Measurements from ENCODE around the gene GPRC5B.
A peak's percentile ranks its signal among the peaks of the same experiment; 100 is the strongest.

Gene GPRC5B

DNA sequence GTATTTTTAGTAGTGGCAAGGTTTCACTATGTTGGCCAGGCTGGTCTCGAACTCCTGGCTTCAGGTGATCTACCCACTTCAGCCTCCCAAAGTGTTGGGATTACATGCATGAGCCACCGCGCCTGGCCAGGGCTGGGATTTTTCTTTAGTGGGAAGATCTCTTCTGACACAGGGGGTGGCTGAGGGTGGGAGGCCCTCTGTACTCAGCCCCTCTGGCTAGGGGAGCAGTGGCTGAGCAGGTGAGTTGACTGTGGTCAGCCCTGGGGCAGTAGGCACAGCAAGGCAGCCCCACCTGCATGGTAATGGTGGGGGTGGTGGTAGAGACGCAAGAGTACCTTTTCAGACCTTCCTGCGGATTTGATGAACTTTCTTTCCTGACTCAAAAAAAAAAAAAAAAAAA, 12.3 kb upstream of the GPRC5B start:
- no peak for DNase-seq (ENCODE audit: low spot score)

DNA sequence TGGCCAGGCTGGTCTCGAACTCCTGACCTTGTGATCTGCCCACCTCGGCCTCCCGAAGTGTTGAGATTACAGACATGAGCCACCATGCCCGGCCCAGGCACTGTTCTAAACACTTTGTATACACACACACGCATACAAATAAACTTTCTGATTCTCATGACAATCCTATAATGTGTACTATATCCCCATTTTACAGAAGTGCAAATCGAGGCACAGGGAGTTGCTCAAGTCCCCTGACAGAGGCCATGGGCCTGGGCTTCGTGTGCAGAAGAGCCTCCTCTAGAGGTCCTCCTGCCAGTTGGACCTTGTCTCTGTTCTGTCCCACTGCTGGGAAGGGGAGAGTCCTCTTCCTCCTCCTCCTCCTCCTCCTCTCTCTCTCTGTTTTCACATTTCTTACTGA, 9.9 kb upstream of the GPRC5B start:
- no peak for DNase-seq (ENCODE audit: low spot score)

DNA sequence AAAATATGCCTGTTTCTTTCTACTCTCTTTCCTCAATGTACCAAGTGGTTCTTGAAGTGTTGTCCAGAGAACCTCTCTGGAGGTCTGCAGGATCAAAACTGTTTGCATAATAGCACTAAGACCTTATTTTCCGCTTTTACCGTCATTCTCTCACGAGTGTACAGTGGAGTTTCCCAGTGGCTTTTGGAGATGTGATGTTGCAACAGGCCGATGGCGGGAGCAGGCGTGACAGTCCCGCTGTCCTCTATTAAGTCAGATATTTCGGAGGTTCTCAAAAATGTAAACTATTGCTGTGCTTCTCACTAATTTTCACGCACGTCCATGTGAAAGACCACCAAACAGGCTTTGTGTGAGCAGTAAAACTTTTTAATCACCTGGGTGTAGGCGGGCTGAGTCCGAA, 8.3 kb upstream of the GPRC5B start:
- no peak for DNase-seq (ENCODE audit: low spot score)

DNA sequence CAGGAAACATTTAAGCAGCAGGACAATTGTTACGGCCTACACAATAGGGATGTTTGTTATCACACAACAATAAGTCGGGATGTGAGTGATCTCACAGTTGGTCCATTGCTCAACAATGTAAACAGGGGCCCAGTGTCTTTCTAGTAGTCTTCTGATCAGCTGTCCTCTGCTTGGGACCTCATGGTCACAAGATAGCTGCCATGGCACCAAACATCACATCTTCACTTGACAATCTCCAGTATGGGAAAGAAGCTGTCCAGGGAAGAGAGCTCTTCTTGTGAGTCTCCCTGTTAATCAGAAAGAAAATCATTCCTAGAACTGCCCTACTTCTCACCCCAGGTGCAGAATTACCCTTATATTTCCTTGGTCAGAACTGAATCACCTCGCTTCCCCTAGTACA, 6.3 kb upstream of the GPRC5B start:
- no peak for DNase-seq (ENCODE audit: low spot score)

DNA sequence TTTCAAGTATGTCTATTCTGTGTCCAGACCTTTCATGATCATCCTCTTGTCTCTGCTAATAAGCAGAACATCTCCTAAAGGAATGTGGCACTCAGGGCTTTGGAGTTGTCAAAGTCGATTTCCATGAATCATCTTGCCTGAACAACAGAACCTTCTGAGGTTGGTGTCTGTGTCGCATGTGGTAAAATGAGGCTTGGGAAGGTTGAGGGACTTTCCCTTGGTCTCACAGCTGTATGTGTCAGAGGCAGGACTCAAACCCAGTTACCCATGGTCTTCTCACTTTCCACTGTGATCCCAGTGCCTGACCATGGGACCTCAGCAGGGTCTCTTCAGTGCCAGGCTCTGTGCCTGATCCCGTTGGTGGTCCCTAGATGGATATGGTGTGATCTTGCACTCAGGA, 4.2 kb upstream of the GPRC5B start:
- no peak for DNase-seq (ENCODE audit: low spot score)

DNA sequence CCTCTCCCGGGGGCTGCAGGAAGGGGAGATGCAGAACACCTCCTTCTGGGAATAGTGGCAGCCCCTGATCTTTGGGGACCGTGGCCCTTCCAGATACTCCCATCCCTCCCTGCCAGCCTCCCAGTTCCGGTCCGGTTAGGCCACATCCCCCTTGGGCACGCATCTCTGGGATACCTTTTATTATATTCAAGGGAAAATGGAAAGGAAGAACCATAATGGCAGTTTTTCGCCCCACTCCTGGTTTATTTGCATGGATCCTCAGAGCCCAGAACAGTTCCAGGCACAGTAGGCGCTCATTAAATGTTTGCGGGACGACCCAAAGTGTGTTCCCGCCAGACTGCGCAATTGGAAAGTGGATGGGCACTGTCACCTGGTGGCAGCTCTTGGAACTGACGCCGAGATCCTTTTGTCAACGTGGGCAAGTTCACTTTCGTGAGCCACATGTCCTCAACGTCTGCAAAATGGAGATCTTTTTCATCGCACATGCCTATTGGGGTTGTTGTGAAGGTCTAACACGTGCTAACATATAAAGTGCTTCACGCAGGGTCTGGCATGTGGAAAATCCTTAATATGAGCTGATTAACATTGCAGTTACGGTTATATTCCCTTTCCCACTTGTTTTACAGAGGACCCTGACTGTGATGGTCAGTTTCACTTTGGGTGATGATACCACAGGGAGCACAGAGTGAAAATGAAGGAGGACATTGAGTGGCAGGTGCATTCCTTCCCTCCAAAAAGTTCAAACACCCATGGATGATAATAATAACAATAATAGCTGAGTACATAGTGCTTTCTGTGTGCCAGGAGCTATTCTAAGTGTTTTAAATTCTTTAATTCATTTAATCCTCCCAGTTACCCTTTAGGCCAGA, 1.7 kb upstream of the GPRC5B start:
- peak; percentile 50 for DNase-seq (ENCODE audit: low spot score)

DNA sequence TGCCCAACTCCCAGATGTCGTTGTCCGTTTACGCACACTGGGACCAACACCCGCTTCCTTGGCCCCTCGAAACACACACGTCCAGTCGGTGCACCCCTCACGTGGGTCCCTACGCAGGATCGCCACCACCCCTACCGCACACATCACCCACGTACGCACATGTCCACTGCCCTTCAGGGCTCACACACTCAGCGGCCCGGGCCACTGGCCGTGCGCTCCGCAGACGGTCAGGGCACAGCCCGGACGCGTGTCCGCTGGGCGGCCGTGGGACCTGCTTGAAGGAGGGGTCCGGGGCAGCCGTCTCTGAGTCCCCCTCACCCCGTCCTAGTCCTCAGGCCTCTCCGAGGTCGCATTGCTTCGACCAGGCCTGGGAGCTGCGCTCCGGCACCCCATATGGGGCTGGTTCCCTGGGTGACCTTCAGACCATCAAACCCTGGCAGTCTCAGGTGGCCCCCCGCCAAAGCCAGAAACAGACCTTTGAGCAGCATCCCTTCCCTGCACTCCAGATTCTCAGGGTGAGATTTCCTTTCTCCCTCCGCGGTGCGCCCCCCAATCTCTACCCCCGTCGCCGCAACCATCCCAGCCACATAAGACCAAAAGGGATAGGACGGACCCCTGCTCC, 914 bp upstream of the GPRC5B start:
- no peak for DNase-seq (ENCODE audit: low spot score)

DNA sequence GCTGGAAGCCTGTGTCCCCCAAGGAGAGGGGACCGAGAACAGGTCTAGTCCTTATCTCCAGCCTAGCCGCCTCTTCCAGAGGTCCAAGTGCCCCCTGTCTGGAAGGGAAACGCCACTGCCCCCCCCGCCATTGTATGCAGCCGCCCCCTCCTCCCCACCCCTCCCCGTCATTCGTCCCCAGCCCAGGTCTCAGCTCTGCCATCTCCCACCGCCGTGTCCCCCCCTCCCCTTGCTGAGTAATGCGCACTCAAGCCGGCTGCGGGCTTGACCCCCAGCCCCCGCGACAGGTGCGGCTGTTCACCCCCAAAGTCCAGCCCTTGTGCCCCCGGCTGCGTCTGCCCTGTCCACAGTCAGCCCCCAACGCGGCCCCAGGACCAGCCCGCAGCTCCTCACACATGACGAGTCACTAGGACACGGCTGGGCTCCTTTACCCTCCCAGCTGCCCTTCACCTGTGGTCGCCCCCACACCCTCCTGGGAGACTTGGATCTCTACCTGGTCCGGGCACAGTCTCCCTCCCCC, 622 bp downstream of the GPRC5B start:
- no peak for DNase-seq (ENCODE audit: low spot score)

DNA sequence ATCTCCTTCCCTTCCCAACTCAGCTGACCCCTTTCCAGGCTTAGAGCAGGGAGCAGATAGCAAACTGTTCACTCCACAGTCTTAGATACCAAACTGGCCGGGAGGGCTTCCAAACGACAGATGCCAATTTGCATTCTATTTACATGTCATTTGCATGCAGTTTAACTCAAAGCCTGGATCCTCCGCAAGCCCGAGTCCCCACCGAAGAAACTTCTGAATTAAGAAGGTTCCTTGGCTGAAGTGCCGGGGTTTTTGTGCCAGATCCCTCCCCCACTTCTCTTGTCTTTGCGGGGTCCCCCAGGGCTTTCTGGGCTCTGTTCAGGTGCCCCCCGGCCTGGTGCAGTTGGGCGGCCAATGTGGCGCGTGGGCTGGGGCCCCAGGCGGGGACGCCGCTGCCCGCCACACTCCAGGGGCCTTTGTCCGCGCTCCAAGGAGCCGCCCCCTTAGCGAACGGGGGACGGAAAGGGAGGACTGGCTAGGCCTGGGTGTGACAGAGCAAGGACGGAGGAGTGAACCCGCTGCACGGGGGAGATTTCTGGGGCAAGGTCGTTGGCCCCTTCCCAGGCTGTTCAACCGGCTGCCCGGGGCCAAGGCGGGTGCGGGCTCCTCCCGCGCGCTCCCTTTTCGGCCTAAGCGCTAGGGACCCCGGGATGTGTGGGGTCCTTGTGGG, 1.2 kb downstream of the GPRC5B start:
- no peak for DNase-seq (ENCODE audit: low spot score)

DNA sequence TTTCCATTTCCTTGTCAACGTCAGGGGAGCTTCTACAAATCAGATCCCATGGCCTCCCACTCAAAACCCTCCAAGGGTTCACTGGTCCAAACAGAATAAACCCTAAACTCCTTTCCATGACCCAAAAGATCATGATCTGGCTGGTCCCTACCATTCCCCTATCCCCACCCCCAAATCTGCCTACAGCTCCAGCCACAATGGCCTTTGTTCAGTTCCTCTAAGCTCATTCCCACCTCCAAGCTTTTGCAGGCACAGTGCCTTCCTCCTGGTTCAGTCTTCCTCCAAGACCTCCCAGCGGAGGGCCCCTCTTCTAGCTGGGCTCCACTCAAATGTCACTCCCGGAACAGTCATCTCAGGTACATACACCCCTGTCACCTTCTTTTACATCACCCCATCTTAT, 2.0 kb downstream of the GPRC5B start:
- no peak for DNase-seq (ENCODE audit: low spot score)

DNA sequence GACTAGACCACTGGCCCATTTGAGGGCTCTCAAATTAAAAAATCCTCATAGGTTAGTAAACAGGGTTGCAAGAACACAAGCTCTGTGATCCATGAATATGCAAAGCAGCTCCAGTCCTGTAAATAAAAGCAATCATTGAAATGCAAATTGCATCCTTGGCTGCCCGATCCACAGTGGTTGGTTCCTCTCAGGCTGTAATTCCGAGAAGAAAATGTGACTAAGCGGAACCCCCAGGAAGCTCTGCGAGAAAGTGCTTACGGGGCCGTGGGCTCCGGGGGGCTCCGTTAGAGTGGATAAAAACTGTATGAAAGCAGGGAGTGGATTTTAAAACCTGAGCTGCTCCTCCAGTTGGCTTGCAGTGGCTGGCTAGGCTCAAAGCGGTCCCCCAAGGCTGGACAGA, 2.5 kb downstream of the GPRC5B start:
- DNase-seq (ENCODE audit: low spot score): no peak

DNA sequence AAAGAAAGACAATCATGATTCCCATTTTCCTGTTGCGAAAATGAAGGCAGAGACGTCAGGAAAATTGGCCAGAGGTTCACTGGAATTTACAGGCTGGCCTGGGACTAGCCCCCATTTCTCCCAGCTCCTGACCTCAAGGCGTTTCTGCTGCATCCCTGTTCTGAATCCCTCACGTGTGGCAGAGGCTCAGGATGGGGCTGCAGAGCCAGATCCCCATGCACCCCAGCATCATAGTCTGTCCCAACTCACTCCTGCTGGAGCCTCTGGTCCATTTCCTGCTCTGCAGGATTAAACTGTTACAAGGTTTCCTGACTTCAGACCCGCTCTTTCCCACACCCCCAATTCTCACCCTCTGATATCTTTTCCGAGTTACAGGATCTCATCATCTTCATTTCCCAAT, 2.9 kb downstream of the GPRC5B start:
- no peak for DNase-seq (ENCODE audit: low spot score)

DNA sequence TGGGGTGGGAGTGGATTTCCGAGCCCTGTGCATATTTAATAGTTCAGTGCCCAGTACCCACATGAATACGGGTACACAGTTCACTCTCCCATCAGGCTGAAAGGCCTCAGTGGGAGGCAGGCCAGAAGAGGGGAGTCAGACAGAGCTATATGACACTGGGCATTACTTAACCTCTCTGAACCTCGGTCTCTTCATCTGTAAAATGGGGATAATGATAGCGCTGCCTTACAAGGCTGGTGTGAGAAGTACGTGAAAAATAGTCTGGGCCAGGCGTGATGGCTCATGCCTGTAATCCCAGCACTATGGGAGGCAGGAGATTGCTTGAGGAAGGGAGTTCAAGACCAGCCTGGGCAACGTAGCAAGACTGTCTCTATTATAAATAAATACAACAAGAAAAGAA, 3.6 kb downstream of the GPRC5B start:
- DNase-seq (ENCODE audit: low spot score): no peak

DNA sequence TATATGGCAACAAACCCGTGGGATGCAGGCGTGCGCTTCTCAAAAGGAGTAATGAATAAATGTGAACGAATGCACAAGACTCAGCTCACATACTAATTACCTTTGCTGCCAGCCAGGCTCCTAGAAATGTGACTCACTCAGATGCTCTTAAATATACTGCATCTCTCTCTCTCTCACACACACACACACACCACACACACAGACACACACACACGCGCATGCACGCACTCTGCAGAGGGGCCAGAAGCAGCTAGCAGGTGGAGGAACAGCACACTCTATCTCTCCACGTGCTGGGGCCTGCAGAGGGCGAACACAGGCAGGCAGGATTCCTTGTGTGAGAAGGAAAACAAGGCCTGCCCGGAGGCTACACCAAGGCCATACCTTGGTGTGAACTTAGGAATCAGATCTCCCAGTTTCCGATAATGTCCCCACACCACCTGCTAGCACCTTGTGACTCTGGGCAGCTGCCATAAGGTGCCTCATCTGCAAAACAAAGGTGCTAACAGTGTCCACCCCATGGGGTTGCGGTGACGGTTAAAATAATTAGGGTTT, 5.3 kb downstream of the GPRC5B start:
- no peak for DNase-seq (ENCODE audit: low spot score)

DNA sequence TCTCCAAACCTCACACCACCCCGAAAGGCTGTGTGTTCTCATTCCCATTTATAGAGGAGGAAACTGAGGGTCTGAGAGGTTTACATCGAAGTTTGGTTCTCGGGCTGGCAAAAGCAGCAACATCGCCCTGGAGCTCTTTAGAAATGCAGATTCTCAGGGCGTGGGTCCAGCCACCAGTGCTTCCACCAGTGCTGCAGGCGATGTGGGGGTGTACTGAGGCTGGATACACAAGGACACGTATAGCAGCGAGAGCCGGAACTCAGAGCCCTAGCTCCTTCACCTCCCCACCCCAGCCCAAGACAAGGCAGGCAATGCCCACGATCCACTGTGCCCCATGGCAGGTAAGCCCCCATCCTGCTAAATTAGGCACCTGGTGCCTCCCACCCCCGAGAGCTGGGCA, 5.9 kb downstream of the GPRC5B start:
- DNase-seq (ENCODE audit: low spot score): no peak

DNA sequence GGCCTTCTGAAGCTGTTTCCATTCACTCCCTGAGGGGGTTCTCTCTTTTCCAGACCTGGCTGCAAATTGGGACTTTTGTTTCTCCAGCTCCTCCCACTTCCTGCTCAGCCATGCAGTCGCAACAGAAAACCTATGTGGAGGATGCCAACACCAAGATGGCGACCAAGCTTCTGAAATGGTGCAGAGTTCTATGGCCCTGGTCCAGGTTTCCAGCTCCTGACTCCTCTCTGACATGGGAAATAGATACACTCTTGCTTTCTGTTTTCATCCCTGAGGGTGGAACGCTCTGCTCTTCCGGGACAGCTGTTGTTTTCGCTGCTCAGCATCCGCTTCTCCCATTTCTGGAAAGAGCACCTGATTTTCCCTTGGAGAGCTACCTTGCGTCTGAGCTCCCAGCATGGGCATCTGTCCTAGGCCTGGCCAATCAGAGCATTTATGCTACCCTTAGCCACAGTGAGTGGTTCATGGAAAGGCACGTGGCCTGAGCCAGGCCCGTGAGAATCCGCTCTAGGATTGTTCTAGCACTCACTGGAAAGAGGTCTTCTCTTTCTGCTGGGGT, 8.1 kb downstream of the GPRC5B start:
- no peak for DNase-seq (ENCODE audit: low spot score)

DNA sequence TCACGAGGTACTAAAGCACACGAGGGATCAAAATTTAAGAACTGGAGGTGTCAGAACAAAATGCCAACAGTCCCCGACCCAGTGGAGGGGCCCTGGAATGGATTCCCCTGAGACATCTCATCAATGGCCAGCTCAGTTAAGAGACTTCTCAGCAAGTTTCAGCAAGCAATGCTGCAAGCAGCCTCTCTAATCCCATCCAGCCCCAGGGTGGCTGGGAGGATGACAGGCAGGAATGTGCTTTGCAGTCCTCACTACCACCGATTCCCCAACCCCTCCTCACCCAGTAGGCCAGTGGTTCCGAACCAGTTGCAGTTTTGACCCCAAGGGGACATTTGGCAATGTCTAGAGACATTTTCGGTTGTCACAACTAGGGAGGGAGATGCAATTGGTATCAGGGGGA, 8.7 kb downstream of the GPRC5B start:
- DNase-seq (ENCODE audit: low spot score): no peak

DNA sequence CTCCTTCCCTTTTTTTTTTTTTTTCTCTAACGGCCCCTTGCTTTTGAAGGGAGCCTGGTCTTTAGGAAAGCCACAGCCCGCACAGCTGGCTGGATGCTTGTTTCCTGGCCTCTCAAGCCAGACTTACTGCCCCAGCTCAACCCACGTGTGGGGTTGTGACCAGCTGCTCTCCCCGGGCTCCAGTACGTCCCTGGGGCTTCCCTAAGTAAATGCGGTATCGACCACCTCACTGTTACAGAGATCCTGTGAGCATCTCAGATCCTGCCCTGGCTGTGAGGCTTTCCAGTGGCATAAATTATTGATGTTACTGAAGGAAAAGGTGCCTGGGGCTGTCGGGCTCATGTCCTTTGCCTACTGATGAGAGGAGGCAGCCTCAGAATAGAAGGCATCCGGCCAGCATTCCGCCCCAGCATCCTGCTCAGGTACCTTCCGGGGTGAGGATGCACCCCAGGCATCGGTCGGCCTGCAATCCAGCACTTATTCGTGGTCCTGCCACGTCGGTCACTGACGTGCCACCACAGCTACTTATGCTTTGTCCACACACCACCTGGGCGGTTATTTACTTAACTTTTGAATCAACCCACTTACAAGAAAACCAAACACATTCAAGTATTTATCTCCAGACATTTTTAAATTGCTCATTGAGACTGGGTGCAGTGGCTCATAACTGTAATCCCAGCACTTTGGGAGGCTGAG, 9.6 kb downstream of the GPRC5B start:
- DNase-seq (ENCODE audit: low spot score): no peak

DNA sequence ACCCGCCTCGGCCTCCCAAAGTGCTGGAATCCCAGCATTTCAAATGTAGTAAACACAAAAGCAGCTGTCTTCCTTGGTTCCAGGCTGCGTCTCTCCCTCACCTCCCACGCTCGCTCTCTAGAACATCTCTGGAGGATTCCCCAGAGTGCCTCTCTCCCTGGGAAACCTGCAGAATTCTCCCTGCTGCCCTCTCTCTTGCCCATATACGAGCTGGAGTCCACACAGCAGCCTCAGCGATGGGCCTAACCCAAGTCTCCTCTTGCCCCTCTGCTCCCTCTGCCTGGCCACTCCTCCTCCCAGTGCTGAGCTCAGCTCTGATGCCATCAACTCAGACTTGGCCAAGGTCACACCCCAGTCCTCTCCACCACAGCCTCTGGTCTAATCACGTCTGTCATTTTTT, 10.6 kb downstream of the GPRC5B start:
- DNase-seq (ENCODE audit: low spot score): no peak

DNA sequence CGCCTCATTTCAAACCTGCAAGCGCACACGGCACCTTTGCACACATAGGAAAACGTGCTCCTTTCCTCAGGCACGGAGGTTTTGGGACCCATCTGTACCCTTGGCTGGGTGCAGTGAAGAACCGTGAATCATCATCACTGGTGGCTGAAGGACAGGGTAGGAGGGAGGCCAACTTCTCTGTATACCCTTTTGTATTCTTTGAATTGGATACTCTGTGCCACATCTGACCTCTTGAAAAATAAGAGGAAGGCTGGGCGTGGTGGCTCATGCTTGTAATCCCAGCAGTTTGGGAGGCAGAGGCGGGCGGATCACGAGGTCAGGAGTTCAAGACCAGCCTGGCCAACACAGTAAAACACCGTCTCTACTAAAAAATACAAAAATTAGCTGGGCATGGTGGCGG, 11.7 kb downstream of the GPRC5B start:
- DNase-seq (ENCODE audit: low spot score): no peak

DNA sequence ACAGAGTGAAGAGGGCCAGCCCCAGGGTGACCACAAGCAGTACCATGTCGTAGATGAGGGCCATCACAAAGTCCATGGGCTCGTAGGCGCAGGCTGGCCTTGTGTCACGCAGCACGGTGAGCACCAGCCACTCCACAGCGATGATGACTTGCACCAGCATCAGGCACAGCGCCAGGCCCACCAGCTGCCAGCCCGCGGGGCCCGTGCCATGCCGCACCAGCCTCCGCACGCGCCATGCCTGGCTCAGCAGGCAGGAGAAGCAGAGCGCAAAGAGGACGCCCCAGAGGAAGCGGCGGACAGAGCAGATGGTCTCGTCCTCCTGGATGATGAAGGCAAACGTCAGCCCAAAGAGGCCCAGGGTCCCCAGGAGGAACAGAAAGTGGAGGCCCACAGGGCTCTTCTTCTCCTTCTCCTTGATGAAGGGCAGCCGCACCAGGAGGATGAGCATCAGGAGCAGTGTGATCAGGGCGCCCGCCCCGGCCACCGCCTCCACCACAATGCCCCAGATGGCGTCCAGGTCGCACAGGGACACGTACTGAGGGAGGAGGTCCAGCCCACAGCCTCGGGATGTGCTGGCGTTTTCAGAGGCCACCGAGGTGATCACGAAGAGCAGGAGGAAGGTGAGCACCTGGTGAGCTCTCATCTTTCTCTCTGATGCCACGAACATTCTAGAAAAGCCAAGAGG, 12.3 kb downstream of the GPRC5B start:
- no peak for DNase-seq (ENCODE audit: low spot score)

Data from hematopoietic multipotent progenitor cell treated with erythropoietin and hydrocortisone succinate and interleukin-3 and kit ligand, for 15 days (in vitro differentiated cells).